LNCaP clone FGC (cell line): ENCODE measurements around the gene GRB7.

Experiments used
- DNase-seq: peaks from one replicate; pipeline ENCODE4 v3.0.0-alpha.2; 2011; ENCODE audit warnings: low read depth
- H3K4me3 ChIP-seq: 2 replicates; pipeline ENCODE4 v1.5.1; 2011; ENCODE audit warnings: mild to moderate bottlenecking, low read depth, low read length, control low read depth
- CTCF ChIP-seq: IDR thresholded peaks from 2 replicates; pipeline ENCODE4 v1.5.1; 2012; ENCODE audit warnings: mild to moderate bottlenecking; ENCODE audit not compliant: control insufficient read depth, insufficient read depth; ENCODE audit errors: extremely low read depth

GRB7 gene

GRCh38 chr17:39699818-39700147 lies 38.0 kb upstream of the GRB7 start, which contains the start of gene ERBB2:
ERBB2 (plus strand) TSS chr17:39700064; CDS start chr17:39700239, 175 bp downstream.
- H3K4me3 ChIP-seq, result peak within 1 kb of the TSS; percentile 90
- DNase-seq, result peak; percentile 68
- no peak for TF ChIP-seq CTCF

GRCh38 chr17:39700148-39700987 lies 37.4 kb upstream of the GRB7 start:
- H3K4me3 ChIP-seq, result peak overlapping the region; percentile 90
- TF ChIP-seq CTCF, result no peak
- no peak for DNase-seq

GRCh38 chr17:39701012-39701783 lies 36.5 kb upstream of the GRB7 start:
- no peak for TF ChIP-seq CTCF
- peak overlapping the region; percentile 90 for H3K4me3 ChIP-seq
- no peak for DNase-seq

- TF ChIP-seq CTCF, result no peak
- peak overlapping the region; percentile 90 for H3K4me3 ChIP-seq
- no peak for DNase-seq
Observed at GRCh38 chr17:39701784-39702422, 35.8 kb upstream of the GRB7 start.

GRCh38 chr17:39702901-39703893 lies 34.5 kb upstream of the GRB7 start:
- DNase-seq, result peak; percentile 98
- TF ChIP-seq CTCF, result no peak
- peak overlapping the region; percentile 90 for H3K4me3 ChIP-seq

GRCh38 chr17:39703913-39704312 lies 33.8 kb upstream of the GRB7 start:
- no peak for DNase-seq
- peak overlapping the region; percentile 32 for H3K4me3 ChIP-seq
- TF ChIP-seq CTCF, result no peak
